Stimulated activated CD4-positive, alpha-beta T cell treated with anti-CD3 and anti-CD28 coated beads, Interleukin-15, amount 100 ng/mL, for 1 hour (primary cell): ENCODE measurements around the gene ADARB2.
"Not testable (repeated sequence)": the region's sequence is repeated elsewhere in the genome, so short reads cannot be mapped to it uniquely, and the experiment has no call there.

ENCODE experiments used
- DNase-seq, 2 donors: peaks; one replicate each; pipeline ENCODE4 v3.0.0-alpha.2; 2020; ENCODE audit warnings: low read depth in 1 of 2, low spot score in 1 of 2

Gene ADARB2

DNA sequence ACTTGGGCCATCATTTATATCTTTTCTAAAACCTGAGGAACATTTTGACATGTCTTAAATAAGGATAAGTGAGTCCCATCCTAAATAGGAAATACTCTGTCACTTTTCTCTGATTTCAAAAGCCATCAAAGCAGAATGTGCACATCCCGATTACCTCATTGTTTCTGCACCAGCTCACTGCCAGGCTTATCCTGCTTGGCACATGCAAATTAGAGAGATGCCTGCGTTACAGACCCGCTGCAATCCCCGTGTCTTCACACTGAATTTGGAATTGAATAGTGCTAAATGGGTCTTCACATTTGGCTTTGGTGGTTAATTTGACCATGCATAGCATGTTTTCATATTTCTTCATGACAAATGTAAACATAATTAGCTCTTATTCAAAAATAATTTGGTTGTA is 401.7 kb downstream of the ADARB2 start:
- DNase-seq: no peak

DNA sequence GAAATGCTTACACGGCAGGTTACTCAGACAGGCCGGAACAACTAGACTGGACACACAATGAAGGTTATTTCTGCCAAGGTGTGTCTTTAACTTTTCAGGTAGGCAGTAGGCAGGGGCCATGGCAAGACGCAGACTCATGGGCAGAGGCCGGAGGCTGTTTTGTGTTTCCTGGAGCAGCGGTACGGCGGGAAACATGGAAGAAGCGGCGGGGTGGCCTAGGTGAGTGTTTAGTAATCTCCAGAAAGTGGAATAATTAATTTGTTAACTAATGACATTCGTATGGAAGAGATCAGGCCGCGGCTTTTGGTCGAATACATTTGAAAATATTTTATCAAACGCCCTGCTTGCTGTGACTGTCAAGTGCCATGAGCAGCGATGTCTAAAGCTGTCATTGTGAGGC is 403.3 kb downstream of the ADARB2 start:
- DNase-seq: no peak

DNA sequence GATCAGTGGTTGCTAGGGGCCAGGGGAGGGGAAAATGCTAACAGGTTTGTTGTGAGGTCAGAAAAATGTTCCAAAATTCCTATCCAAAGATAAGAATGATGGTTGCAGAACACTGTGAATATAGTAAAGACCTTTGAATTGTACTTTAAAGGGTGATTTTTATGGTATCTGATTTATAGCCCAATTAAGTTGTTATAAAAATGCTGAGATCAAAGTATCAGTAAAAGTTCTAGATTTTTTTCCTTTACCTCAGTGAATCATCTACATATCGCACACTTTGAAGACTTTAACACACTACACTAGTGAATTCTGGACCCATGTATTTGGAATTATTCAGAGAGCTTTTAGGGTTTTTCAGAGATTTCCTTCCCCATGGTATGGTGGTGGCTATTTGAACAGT is 405.8 kb downstream of the ADARB2 start:
- no peak for DNase-seq

DNA sequence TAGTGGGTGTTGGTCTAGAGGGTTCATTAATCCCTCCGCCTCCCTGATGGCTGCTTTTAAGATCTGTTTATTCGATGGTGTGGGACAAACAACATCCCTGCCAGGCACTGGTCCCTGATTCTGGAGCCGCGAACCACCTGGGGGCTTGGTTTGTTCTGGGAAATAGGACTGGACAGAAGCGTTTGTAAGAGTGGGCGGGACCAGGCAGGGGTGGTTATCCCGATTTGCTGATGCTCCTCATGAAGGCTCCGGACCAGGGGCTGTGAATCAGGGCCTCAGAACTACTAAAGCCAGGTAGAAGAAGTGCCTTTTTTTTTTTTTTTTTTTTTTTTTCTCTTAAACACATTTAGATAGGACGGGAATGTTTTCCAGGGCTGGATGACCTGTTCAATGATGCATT is 407.7 kb downstream of the ADARB2 start:
- DNase-seq: no peak

DNA sequence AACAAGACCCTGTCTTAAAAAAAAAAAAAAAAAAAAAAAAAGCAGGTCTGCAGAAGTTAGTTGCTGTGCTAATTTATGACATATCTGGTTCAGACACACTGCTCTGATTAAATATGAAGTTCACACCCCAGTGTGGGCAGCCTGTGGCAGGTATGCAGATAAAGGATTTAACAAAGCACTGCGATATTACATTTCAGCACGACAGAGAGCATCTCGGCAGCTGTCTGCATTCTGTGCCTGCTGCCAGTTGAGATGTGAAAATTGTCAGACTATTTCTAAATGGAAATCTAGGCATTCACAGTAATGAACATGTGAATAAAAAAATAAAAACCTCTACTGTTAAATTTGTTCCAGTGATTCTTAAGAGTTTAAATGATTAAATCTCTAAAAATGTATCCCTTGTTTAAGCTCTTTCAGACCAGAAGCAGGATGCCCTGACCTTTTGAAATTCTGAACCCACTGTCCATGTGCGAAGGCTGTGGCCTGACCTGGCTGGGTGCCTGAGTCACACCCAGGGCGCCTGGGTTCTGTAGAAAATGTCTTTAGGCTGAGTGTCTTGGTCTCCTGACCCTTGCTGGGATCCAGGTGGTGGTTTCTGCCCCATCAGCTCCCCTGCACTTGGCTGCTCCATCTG is 408.2 kb downstream of the ADARB2 start:
- no peak for DNase-seq

DNA sequence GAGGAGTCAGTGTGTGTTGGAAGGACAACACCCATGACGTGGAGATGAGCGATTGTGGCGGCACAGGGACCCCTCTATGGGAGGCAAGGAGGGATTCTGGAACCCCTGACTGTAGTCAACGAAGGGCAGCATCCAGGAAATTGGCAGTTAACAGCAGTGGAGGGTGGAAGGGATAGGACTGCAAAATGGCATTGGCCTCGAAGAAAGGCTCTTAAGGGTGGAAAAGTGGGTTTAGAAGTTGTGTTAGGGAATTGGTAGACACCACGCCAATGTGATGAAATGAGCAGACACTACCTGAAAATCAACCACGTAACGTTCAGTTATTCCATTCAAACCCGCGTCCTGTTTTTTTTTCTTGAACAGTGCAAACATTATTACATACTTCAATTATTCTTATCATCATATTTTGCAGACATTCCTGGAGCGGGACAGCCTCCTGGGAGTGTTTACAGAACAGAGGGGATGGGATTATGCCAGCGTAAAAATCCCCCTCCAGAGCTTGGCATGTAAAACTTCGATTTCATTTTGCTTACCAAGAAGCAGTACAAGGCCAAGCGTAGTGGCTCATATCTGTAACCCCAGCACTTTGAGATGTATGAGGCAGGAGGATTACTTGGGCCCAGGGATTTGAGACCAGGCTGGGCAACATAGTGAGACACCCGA is 409.0 kb downstream of the ADARB2 start:
- no peak for DNase-seq

DNA sequence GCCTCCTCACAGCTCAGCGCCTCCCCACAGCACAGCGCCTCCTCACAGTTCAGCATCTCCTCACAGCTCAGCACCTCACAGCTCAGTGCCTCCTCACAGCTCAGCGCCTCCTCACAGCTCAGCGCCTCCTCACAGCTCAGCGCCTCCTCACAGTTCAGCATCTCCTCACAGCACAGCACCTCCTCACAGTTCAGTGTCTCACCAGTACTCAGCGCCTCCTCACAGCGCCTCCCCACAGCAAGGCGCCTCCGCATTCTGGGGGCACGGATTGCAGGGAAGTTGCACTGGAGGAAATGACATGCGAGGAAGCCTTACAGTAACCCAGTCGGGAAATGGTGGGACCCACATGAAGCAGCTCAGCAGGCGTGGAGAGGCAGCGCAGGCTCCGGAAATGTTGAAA is 409.6 kb downstream of the ADARB2 start:
- no peak for DNase-seq

DNA sequence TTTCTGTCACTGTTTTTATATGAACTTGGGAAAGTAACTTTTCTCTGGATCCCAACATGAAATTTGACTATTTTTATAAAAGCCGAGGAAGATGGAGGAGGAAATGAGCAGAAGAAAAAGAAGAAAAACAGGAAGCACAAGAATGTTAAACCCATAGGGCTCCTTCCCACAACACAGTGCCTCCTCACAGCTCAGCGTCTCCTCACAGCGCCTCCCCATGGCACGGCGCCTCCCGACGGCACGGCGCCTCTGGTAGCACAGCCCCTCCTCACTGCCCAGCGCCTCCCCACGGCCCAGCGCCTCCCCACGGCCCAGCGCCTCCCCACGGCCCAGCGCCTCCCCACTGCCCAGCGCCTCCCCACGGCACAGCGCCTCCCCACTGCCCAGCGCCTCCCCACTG is 410.8 kb downstream of the ADARB2 start:
- DNase-seq: not testable (repeated sequence)

DNA sequence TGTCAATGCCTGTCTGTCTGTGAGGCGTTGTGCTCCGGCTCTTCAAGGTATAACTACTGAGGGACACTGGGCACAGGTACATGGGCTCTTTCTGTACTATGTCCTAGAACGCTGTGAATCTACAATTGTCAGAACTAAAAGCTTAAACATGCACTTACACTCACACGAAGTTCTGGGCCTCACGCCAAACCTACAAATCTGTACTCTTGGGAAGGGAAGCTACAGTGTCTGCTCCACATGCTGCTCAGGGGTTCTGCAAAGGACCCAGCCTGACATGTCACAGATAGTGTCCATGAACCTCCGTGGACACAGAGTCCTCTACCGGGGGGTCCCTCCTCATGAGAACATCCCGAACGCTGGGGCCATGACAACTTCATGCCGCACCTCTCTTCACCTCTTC is 412.4 kb downstream of the ADARB2 start:
- DNase-seq: no peak

DNA sequence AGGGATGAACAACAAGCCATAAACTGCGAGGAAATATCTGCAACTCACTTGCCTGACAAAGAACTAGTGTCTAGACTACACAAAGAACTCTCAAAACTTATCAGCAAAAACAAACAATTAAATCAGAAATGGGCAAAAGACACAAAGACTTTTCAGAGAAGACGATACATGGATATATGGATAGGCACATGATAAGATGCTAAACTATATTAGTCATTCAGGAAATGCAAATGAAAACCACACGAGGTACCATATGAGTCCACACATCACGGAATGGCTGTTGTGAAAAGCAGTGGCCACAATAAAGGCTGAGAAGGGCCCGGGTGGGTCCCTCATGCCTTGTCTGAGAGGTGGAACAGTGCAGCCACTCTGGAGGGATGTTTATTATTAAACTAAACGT is 413.4 kb downstream of the ADARB2 start:
- no peak for DNase-seq

DNA sequence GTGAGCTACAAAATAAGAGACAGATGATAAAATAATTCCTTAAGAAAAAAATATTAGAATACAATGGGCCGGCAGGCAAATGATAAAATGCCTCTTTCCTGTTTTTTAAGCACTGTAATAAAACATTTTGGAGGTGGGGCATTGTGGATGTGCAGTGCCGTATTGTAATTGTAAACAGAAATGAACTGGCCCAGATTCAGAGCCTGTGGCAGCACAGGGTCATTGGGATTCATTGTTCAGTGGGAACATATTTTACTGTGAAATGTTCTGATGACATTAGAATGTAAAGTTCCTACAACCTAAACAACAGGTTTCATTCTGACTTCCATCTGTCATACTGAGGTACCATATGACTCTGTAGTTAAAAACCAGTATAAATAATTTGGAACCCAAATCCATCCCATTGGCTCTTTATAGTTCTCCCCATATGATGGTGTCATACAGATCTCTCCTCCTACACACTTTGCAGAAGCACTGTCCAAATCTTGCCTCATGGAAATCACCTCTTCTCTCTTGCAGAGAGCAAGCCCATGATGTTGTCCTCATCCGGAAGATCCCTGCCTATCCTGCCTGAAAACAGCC is 416.5 kb downstream of the ADARB2 start:
- DNase-seq: no peak

DNA sequence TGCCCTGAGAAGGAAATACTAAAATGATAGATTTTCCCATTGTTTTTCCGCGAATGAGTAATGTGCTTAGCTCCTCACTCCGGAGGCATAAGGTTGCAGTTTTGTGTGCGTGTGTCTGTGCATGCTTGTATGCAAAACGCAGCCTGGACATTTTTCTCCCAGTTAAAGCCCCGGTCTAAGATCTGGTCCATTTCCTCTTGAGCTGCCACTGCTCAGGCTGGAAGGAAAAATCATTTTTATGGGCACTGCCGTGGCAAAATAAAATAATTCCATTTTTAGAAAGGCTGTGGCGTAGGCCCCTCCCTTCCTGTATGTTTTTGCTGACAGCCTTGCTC is 420.5 kb downstream of the ADARB2 start:
- DNase-seq: no peak

DNA sequence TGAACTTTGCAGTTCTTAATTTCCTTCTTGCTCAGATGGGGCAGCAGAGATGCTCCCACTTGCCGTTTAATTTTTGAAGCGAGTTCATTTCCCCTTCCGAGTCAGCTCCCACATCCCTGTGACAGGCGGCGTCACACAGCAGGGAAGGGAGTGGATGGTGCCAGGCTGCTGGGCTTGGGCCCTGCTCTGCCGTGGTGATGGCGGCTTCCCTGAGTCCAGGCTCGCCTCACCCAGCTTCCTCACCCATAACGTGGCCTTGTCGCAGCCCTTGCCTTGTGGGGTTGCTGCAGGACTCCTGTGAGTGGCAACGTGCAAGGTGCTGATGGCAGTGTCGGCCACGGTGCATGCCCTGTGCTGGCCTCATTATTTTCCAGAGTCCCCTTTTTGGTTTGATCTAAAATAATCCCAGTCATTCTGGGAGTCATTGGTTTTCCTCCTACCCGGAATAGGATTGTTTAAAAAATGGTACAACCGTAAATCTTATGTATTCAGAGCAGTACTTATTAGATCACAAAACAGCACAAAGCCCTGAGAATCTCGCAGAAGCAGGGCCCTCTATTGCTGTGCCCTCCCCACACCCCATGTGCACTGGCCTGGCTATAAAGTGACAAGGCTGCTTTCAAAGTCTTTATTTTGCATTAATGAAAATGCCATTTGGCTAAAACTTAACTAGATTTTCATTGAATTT is 421.1 kb downstream of the ADARB2 start:
- no peak for DNase-seq

DNA sequence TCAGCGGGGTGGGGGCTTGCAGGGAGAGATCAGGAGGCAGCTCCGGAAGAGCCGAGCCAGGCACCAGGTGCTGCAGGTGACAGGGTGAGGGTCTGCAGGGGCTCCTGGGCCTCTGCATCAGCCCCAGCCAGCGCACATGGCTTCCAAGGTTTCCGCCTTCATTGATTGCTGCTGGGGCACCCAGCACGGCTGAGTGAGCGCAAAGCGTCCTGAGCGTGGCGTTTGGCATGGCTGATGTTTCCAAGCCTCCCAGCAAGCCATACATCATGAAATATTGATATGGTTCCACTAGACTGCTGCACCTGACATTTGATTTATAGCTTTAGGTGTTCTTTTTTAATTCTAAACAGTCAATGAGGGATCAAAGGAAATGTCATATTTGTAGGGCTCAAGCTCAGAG is 422.1 kb downstream of the ADARB2 start:
- no peak for DNase-seq

DNA sequence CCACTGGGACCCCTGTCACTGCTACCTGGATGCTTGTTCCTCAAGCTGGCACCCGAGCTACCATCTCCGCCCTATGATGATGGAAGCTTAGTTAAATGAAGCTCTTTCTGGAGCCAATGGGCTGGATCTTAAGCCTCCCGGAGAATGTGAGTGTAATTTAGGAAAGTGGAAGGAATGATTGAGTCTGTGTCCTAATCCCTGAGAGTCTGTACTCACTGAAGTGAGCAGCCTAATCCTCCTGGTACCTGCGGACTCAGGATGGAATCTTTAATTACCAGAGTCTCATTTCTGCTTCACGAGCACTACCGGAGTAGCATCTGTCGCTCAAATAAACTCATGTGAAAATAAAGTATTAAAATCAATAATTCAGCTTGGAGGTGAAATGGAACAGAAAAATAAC is 425.6 kb downstream of the ADARB2 start:
- no peak for DNase-seq

DNA sequence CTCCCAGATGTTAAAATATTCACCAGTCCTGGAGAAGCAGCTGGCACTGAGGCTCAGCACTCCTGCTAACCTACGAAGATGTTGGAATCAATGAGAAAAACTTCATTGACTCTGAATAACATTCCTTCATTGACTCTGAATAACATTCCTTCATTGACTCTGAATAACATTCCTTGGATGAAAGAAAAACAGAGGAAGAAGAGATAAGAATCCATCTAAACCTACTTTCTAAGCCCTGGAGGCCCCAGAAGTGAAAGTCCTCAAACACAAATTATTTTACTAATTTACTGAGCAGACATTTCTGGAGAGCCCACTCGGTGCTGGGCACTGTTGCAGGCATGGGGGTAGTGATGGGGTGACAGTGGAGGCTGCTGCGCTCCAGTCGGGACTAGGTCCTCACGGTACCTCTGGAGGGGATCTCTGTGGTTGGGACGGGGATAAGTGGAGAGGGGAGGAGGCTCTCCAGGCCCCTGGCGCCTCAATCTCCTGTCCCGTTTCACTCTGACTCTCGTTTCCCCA is 427.0 kb downstream of the ADARB2 start:
- no peak for DNase-seq

DNA sequence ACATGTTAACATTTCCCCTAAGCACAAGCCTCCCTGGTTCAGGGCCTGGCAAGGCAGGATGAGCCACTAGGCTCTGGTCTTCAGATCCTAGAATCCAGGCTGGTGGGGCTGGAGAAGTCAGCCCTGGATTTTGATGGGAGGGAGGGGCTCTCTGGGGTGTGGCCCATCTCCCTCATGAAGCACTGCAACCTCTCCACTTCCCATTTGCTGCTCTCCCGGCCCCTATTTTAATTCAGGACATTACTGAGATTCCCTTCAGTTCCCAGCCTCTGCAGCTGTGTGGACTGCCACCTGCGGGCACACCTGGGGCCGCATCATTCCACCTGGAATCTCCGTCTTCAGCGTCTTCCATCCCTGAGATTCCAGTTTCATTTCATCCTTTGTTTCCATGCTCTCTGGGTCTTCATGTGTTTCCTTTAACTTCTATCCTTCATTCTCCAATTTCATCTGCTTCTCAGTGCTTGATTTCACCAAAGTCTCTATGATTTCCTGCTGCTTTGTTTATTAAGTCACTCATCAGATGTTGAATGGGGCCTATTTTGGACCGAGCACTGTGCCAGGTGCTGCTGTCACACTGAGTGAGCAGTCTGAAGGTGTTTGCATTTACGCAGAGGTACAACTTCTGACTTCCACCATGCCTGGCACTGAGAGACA is 427.6 kb downstream of the ADARB2 start:
- DNase-seq: no peak

DNA sequence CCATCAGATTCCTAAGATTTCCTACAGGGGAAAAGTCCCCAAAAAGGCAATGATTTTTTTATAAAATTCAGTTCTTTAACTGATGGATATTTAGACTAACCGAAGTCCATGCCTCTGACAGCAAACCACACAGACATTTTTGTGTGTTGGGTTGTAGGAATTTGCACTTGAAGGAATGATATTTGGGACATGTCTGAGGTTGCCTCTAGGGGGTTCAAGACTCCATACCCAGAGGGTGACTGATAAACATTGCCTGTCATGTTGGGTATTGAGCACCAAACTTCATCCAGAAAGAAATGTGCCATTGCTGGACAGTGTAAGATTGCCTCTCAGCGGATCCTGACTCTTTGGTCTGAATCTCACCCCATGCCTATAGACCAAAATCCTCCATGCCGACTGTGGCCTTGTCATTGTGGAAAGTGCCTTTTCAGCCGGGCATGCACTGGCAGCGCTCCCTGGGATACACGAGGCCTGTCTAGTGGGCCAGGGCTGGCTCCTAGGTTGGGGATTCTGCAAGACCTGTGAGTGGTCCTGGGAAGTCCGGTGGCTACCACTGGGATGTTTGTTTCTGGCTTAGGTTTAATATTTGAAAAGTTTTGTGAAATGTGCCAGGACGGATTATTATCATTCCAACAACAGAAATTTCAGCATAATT is 428.2 kb downstream of the ADARB2 start:
- DNase-seq: no peak

DNA sequence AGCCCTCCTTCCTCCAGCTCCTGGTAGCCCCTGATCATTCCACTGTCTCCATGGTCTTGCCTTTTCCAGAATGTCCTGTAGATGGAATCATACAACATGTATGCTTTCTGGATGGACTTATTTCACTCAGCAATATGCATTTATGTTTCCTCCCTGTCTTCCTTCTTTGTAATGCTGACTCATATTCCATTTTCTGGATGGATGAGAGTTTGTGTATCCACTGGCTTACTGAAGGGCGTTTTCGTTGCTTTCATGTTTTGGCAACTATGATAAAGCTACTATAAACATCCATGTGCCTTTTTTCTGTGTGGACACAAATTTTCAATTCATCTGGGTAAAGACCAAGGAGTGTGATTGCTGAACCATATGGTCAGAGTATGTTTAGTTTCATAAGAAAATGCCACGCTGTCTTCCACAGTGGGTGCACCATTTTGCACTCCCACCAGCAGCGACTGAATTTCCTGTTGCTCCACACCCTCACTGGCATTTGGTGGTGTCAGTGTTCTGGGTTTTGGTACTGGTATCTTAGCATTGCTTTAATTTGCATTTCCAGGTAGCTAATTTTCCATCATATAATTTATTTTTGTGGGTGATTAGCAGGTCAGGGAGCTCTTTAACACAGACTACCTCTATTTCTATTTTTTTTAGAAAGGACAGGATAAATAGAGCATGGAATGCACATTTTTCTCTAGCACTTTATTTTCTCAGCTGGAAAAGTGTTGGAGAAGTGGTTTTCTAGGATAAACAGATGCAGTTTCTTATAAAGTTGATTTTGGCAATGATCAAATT is 429.0 kb downstream of the ADARB2 start:
- DNase-seq: no peak

DNA sequence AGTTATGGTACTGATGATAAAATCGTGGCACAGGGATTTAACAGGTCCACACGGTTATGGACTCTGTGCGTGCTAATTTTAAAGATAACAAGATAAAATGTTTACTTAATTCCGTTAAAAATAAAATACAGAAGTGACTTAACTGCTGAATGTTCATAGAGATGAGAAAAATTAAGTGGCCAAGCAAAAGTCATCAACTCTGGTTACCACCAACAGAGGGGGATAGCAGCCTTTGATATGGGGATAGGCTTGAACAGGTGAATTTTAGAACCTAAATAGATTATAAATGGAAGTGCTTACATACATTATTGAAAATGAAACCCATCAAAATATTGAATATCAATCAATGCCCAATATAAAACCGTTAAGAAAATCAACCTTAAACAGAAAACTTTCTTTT is 436.2 kb downstream of the ADARB2 start:
- DNase-seq: no peak
